HCT116 (cell line): ENCODE data around the gene GNAI2. TPM values are rescaled to one million over a fixed set of nuclear protein-coding genes. Genes with fewer than 3 reads are reported as not detected.
"Not testable (repeated sequence)": the region's sequence is repeated elsewhere in the genome, so short reads cannot be mapped to it uniquely, and the experiment has no call there.

Source experiments
- ATAC-seq: fragments of 200-7000 bp; cut with Tn5 transposase; 2 replicates; pipeline ENCODE4 v1.9.1; 2020; ENCODE audit warnings: mild to moderate bottlenecking, moderate library complexity
- BruUV-seq: library from RNA; stranded (reverse); fragments of 400-500 nt; replicated peaks from 2 replicates; lab custom pipeline; 2021; lab: Mats Ljungman, UMichigan
- CTCF ChIA-PET: fragments of 300-600 bp; sonication (Branson Sonifier 250); formaldehyde crosslinking; loops from one replicate; lab custom pipeline; 2021; ENCODE audit warnings: antibody characterized with exemption; lab: Charles Lee
- POLR2A ChIA-PET: fragments of 300-600, 350-600 bp; sonication (Branson Sonifier 250); formaldehyde crosslinking; loops from one replicate; lab custom pipeline; 2021; ENCODE audit warnings: antibody characterized with exemption; lab: Charles Lee
- RAD21 ChIA-PET, 2 experiments: fragments of 300-600 bp; sonication (Branson Sonifier 250); formaldehyde crosslinking; loops; one replicate each; lab custom pipeline; 2023; ENCODE audit warnings: low total read pairs in 2 of 2; ENCODE audit not compliant: uncharacterized antibody in 2 of 2, unreplicated experiment in 2 of 2, low non-redundant PET in 1 of 2; lab: Charles Lee
- DNase-seq: peaks from one replicate; pipeline ENCODE4 v3.0.0-alpha.2; 2010; ENCODE audit warnings: low read depth, low spot score
- H2AFZ ChIP-seq: fragments of 200-600 bp; shearing (Covaris generic), sonication (generic); 2 replicates; pipeline ENCODE4 v1.6.1; 2017; ENCODE audit warnings: low read depth, mixed run types, mixed read lengths, antibody characterized with exemption, low read length; ENCODE audit not compliant: poor library complexity, severe bottlenecking
- H3K27ac ChIP-seq: 2 replicates; pipeline ENCODE4 v1.5.1; 2012; ENCODE audit warnings: low read depth, low read length
- H3K27me3 ChIP-seq: fragments of 200-600 bp; sonication (generic); 2 replicates; pipeline ENCODE4 v1.6.1; 2016; ENCODE audit warnings: mixed run types, low read length, mixed read lengths; ENCODE audit not compliant: insufficient read depth
- H3K36me3 ChIP-seq, 2 experiments: fragments of 200-500 bp in 1 of 2; fragments of 200-600 bp in 1 of 2; sonication (Bioruptor generic) in 1 of 2; sonication (generic) in 1 of 2; 2 replicates each; pipeline versions ENCODE4 v1.5.1 to v1.6.1; 2014 to 2016; ENCODE audit warnings: low read length in 2 of 2, inconsistent platforms in 1 of 2, mixed read lengths in 1 of 2, mixed run types in 1 of 2; ENCODE audit not compliant: insufficient read depth in 2 of 2, control insufficient read depth in 1 of 2
- H3K4me1 ChIP-seq, 2 experiments: fragments of 200-600 bp in 1 of 2; sonication (generic) in 1 of 2; 2 replicates each; pipeline versions ENCODE4 v1.5.1 to v1.6.1; 2012 to 2017; ENCODE audit warnings: low read length in 2 of 2, inconsistent platforms in 1 of 2, mild to moderate bottlenecking in 1 of 2, mixed read lengths in 1 of 2, mixed run types in 1 of 2, moderate library complexity in 1 of 2; ENCODE audit not compliant: insufficient read depth in 2 of 2, control insufficient read depth in 1 of 2
- H3K4me2 ChIP-seq: fragments of 200-600 bp; sonication (generic); 2 replicates; pipeline ENCODE4 v1.6.1; 2017; ENCODE audit warnings: mixed run types, low read length, mixed read lengths
- H3K4me3 ChIP-seq, 2 experiments: fragments of 200-600 bp in 1 of 2; sonication (generic) in 1 of 2; replicated peaks in 1 of 2; 2 replicates each; pipeline ENCODE4 v1.5.1; 2011 to 2016; ENCODE audit warnings: low read length in 2 of 2, control low read depth in 1 of 2, low read depth in 1 of 2, mild to moderate bottlenecking in 1 of 2, mixed read lengths in 1 of 2, mixed run types in 1 of 2
- H3K79me2 ChIP-seq: fragments of 200-600 bp; sonication (generic); 2 replicates; pipeline ENCODE4 v1.6.1; 2017; ENCODE audit warnings: mild to moderate bottlenecking, mixed run types, low read length, moderate library complexity, mixed read lengths; ENCODE audit not compliant: insufficient read depth
- H3K9ac ChIP-seq: fragments of 200-600 bp; sonication (generic); 2 replicates; pipeline ENCODE4 v1.6.1; 2016; ENCODE audit warnings: low read length, mixed read lengths
- H3K9me2 ChIP-seq: fragments of 200-600 bp; sonication (generic), shearing (Covaris generic); 2 replicates; pipeline ENCODE4 v1.6.1; 2017; ENCODE audit warnings: mixed run types, mild to moderate bottlenecking, moderate library complexity; ENCODE audit not compliant: insufficient read depth
- H3K9me3 ChIP-seq, 2 experiments: fragments of 200-500 bp in 1 of 2; fragments of 200-600 bp in 1 of 2; sonication (Bioruptor generic) in 1 of 2; sonication (generic) in 1 of 2; 2 replicates each; pipeline ENCODE4 v1.6.1; 2014 to 2017; ENCODE audit warnings: low read length in 2 of 2, mixed read lengths in 2 of 2, inconsistent platforms in 1 of 2, low read depth in 1 of 2, mild to moderate bottlenecking in 1 of 2, mixed run types in 1 of 2, moderate library complexity in 1 of 2; ENCODE audit not compliant: control insufficient read depth in 1 of 2, insufficient read depth in 1 of 2
- H4K20me1 ChIP-seq: fragments of 200-600 bp; sonication (generic), shearing (Covaris generic); 2 replicates; pipeline ENCODE4 v1.6.1; 2017; ENCODE audit warnings: mixed run types, mild to moderate bottlenecking, moderate library complexity; ENCODE audit not compliant: insufficient read depth
- CTCF ChIP-seq, 3 experiments: fragments of 200-600 bp in 1 of 3; sonication (generic) in 1 of 3; IDR thresholded peaks in 2 of 3; conservative IDR thresholded peaks in 1 of 3; 2 replicates each; pipeline ENCODE4 v1.5.1; 2012 to 2017; ENCODE audit warnings: low read depth in 2 of 3, low read length in 2 of 3, antibody characterized with exemption in 1 of 3, borderline replicate concordance in 1 of 3, control low read depth in 1 of 3, mild to moderate bottlenecking in 1 of 3, mixed read lengths in 1 of 3, mixed run types in 1 of 3, moderate library complexity in 1 of 3; ENCODE audit not compliant: insufficient read depth in 1 of 3
- FOSL1 ChIP-seq: IDR thresholded peaks from 2 replicates; pipeline ENCODE4 v1.6.1; 2012; ENCODE audit warnings: low read depth
- JUND ChIP-seq: IDR thresholded peaks from 2 replicates; pipeline ENCODE4 v1.6.1; 2012
- MAX ChIP-seq: IDR thresholded peaks from 2 replicates; pipeline ENCODE4 v1.6.1; 2012
- POLR2A ChIP-seq: IDR thresholded peaks from 2 replicates; pipeline ENCODE4 v1.7.0; 2011; ENCODE audit warnings: borderline replicate concordance; ENCODE audit not compliant: insufficient read depth, insufficient read length; ENCODE audit errors: extremely low read depth
- POLR2AphosphoS5 ChIP-seq: IDR thresholded peaks from 2 replicates; pipeline ENCODE4 v1.6.1; 2011; ENCODE audit warnings: mild to moderate bottlenecking, low read depth, low read length, moderate library complexity
- RAD21 ChIP-seq: IDR thresholded peaks from 2 replicates; pipeline ENCODE4 v1.6.1; 2012; ENCODE audit warnings: low read depth, mild to moderate bottlenecking
- SP1 ChIP-seq: IDR thresholded peaks from 2 replicates; pipeline ENCODE4 v1.6.1; 2012; ENCODE audit warnings: low read depth
- ZBTB33 ChIP-seq: IDR thresholded peaks from 2 replicates; pipeline ENCODE4 v1.6.1; 2011; ENCODE audit warnings: mild to moderate bottlenecking, low read length, moderate library complexity; ENCODE audit not compliant: insufficient replicate concordance; ENCODE audit errors: extremely low read depth
- ZFX ChIP-seq: fragments of 450-650 bp; IDR thresholded peaks from 2 replicates; pipeline ENCODE4 v1.6.1; 2017
- ZNF274 ChIP-seq: fragments of 200-500 bp; sonication (Bioruptor generic); IDR thresholded peaks from 2 replicates; pipeline ENCODE4 v1.6.1; 2014; ENCODE audit warnings: mild to moderate bottlenecking, low read depth, low read length, inconsistent platforms
- intact Hi-C: fragments of 100-400 bp; cut with micrococcal nuclease; formaldehyde crosslinking; loops from 2 replicates; pipeline ENCODE4 v1.10.0; 2022
- total RNA-seq: library from RNA; stranded (reverse); gene quantifications from one replicate; pipeline ENCODE4 v1.2.1, GENCODE V29; 2021; ENCODE audit not compliant: unreplicated experiment

GNAI2 gene
- total RNA-seq, 1 experiment from 2014 or later, result 170 TPM

GRCh38 chr3:50243543-50243895, 7.5 kb downstream of the GNAI2 start:
- Histone ChIP-seq H3K79me2 (peaks cover 95% of the 10 kb centered on the region), H3K4me2 (no peak overlapping the region), H3K9me3 (no peaks in the 10 kb centered on the region), H2AFZ (no peak overlapping the region)
- ChIA-PET RAD21 (no interaction called here), POLR2A (interaction anchor here (0.8 to 0.9 kb wide), 2 partner anchors 16 to 21 kb away, joined by 3 to 4 read pairs; no protein-coding TSS in a partner anchor)
- TF ChIP-seq RAD21 (no peak), MAX (no peak), POLR2AphosphoS5 (no peak), POLR2A (no peak), SP1 (no peak), CTCF (IDR thresholded peaks at IDR 0.05 in 2 of 3, conservative IDR thresholded peaks at IDR 0.05 in 1 of 3; ENCODE audit: borderline replicate concordance in 1 of 3, insufficient read depth in 1 of 3, low read depth in 2 of 3, low read length in 2 of 3) (no peak), ZNF274 (no peak), ZBTB33 (no peak), JUND (no peak), ZFX (no peak), FOSL1 (no peak)
- TF ChIP-seq, all 23 proteins: peak for 0
- H3K4me1 ChIP-seq, result peaks cover 40 to 58% of the 10 kb centered on the region in 2 experiments
- H3K27me3 ChIP-seq, result no peaks in the 10 kb centered on the region
- no peak overlapping the region for H3K4me3 ChIP-seq
- H3K36me3 ChIP-seq, result peaks cover 0 to 5% of the 10 kb centered on the region in 2 experiments; a peak in 1 of 4 replicates
- no peak for ATAC-seq
- intact Hi-C loops, result no loop called here
- DNase-seq, result no peak
- no peaks in the 10 kb centered on the region for H4K20me1 ChIP-seq
- H3K27ac ChIP-seq, result peak overlapping the region; percentile 19; the same call in 1 of the 2 replicates
- no TSS peak for BruUV-seq
- no peak overlapping the region for H3K9ac ChIP-seq
- CTCF ChIA-PET, result interaction anchor here (0.8 to 1.4 kb wide), 3 partner anchors 16 to 49 kb away, joined by 3 to 8 read pairs (median 3); no protein-coding TSS in a partner anchor
- H3K9me2 ChIP-seq, result no peaks in the 10 kb centered on the region

- H2AFZ ChIP-seq, BruUV-seq, H3K4me3 ChIP-seq, POLR2A ChIA-PET, DNase-seq, ATAC-seq, H3K9ac ChIP-seq, H3K27me3 ChIP-seq, H3K9me2 ChIP-seq, H3K4me2 ChIP-seq, RAD21 ChIA-PET, H4K20me1 ChIP-seq, H3K36me3 ChIP-seq, intact Hi-C loops, H3K9me3 ChIP-seq: not testable (repeated sequence)
- CTCF ChIA-PET, result interaction anchor here (0.6 to 1.4 kb wide), 2 partner anchors 15 to 1073 kb away, joined by 3 read pairs; no protein-coding TSS in a partner anchor
- peaks cover 95% of the 10 kb centered on the region for H3K79me2 ChIP-seq
- peaks cover 38 to 64% of the 10 kb centered on the region in 2 experiments for H3K4me1 ChIP-seq
- peak overlapping the region; percentile 86 for H3K27ac ChIP-seq
These were observed 8.8 kb downstream of the GNAI2 start for GRCh38 chr3:50244813-50245212.
